ENCODE data around the gene MERTK.
"Not testable (repeated sequence)": the region's sequence is repeated elsewhere in the genome, so short reads cannot be mapped to it uniquely, and the experiment has no call there.

Gene MERTK

GRCh38 chr2:111957872-111958354 is 59.5 kb downstream of the MERTK start:
- no peak overlapping the region for H3K4me2 ChIP-seq (ENCODE audit: low read depth, low read length)
- peaks cover 20% of the 10 kb centered on the region for H3K79me2 ChIP-seq (ENCODE audit: low read length)
- H3K9ac ChIP-seq (ENCODE audit: low read length): no peak overlapping the region
- H3K4me3 ChIP-seq (ENCODE audit: low read length): no peak overlapping the region
- H3K4me1 ChIP-seq (ENCODE audit: low read length): peaks cover 14% of the 10 kb centered on the region
- H3K9me3 ChIP-seq (replicated peaks; ENCODE audit: insufficient read depth, low read length): no peaks in the 10 kb centered on the region
- no peak for DNase-seq
- no peaks in the 10 kb centered on the region for H3K36me3 ChIP-seq (replicated peaks; ENCODE audit: insufficient read depth, low read length)
- H3K27me3 ChIP-seq (replicated peaks; ENCODE audit: insufficient read depth, low read length): no peaks in the 10 kb centered on the region
- TF ChIP-seq EZH2 (optimal IDR thresholded peaks at IDR 0.05; ENCODE audit: low read depth, low read length) (no peak), EZH2phosphoT487 (IDR thresholded peaks at IDR 0.05; ENCODE audit: low read length) (no peak), CTCF (IDR thresholded peaks at IDR 0.05; ENCODE audit: low read length) (no peak)
- no peaks in the 10 kb centered on the region for H4K20me1 ChIP-seq (ENCODE audit: insufficient read depth, low read length)
- H3K27ac ChIP-seq (ENCODE audit: low read length): no peak overlapping the region
- peaks cover 11% of the 10 kb centered on the region for H3F3A ChIP-seq (ENCODE audit: insufficient read depth, low read length)
- no peak overlapping the region for H2AFZ ChIP-seq (ENCODE audit: low read length)
- H3K9me2 ChIP-seq (replicated peaks; ENCODE audit: insufficient read depth, low read length): no peaks in the 10 kb centered on the region

- no peaks in the 10 kb centered on the region for H3K27me3 ChIP-seq (replicated peaks; ENCODE audit: insufficient read depth, low read length)
- H3K9me2 ChIP-seq (replicated peaks; ENCODE audit: insufficient read depth, low read length): no peaks in the 10 kb centered on the region
- H3K4me1 ChIP-seq (ENCODE audit: low read length): peaks cover 5% of the 10 kb centered on the region
- H3K9me3 ChIP-seq (replicated peaks; ENCODE audit: insufficient read depth, low read length): no peaks in the 10 kb centered on the region
- no peaks in the 10 kb centered on the region for H3K36me3 ChIP-seq (replicated peaks; ENCODE audit: insufficient read depth, low read length)
- peaks cover 17% of the 10 kb centered on the region for H3K79me2 ChIP-seq (ENCODE audit: low read length)
- H3K27ac ChIP-seq (ENCODE audit: low read length): no peak overlapping the region
- TF ChIP-seq EZH2phosphoT487 (IDR thresholded peaks at IDR 0.05; ENCODE audit: low read length): no peak
- no peak for TF ChIP-seq EZH2 (optimal IDR thresholded peaks at IDR 0.05; ENCODE audit: low read depth, low read length)
- no peak; the same call in 1 of the 2 replicates for TF ChIP-seq CTCF (IDR thresholded peaks at IDR 0.05; ENCODE audit: low read length)
- no peak overlapping the region for H3K4me2 ChIP-seq (ENCODE audit: low read depth, low read length)
- no peak overlapping the region for H3K4me3 ChIP-seq (ENCODE audit: low read length)
- no peak for DNase-seq
- H3F3A ChIP-seq (ENCODE audit: insufficient read depth, low read length): 0 out of 2 replicates have a peak, but pooled peaks cover 1% of the 10 kb centered on the region
- H4K20me1 ChIP-seq (ENCODE audit: insufficient read depth, low read length): no peaks in the 10 kb centered on the region
- no peak overlapping the region for H3K9ac ChIP-seq (ENCODE audit: low read length)
- H2AFZ ChIP-seq (ENCODE audit: low read length): no peak overlapping the region
Measured at GRCh38 chr2:111958901-111959300, 60.5 kb downstream of the MERTK start.

- Histone ChIP-seq H3K9ac (ENCODE audit: low read length) (no peak overlapping the region), H3K9me3 (replicated peaks; ENCODE audit: insufficient read depth, low read length) (no peaks in the 10 kb centered on the region), H2AFZ (ENCODE audit: low read length) (no peak overlapping the region), H4K20me1 (ENCODE audit: insufficient read depth, low read length) (no peaks in the 10 kb centered on the region), H3K27me3 (replicated peaks; ENCODE audit: insufficient read depth, low read length) (no peaks in the 10 kb centered on the region), H3K79me2 (ENCODE audit: low read length) (peaks cover 12% of the 10 kb centered on the region), H3F3A (ENCODE audit: insufficient read depth, low read length) (no peaks in the 10 kb centered on the region), H3K9me2 (replicated peaks; ENCODE audit: insufficient read depth, low read length) (no peaks in the 10 kb centered on the region), H3K4me1 (ENCODE audit: low read length) (no peaks in the 10 kb centered on the region), H3K4me2 (ENCODE audit: low read depth, low read length) (no peak overlapping the region), H3K4me3 (ENCODE audit: low read length) (no peak overlapping the region), H3K36me3 (replicated peaks; ENCODE audit: insufficient read depth, low read length) (no peaks in the 10 kb centered on the region), H3K27ac (ENCODE audit: low read length) (no peak overlapping the region)
- TF ChIP-seq EZH2 (optimal IDR thresholded peaks at IDR 0.05; ENCODE audit: low read depth, low read length): no peak
- no peak for TF ChIP-seq EZH2phosphoT487 (IDR thresholded peaks at IDR 0.05; ENCODE audit: low read length)
- no peak for TF ChIP-seq CTCF (IDR thresholded peaks at IDR 0.05; ENCODE audit: low read length)
- no peak for DNase-seq
Measured at GRCh38 chr2:111961663-111962062, 63.3 kb downstream of the MERTK start.

- not testable (repeated sequence) for H3K4me2 ChIP-seq (ENCODE audit: low read depth, low read length); H3K27me3 ChIP-seq (replicated peaks; ENCODE audit: insufficient read depth, low read length); DNase-seq; H3K27ac ChIP-seq (ENCODE audit: low read length); H3K4me1 ChIP-seq (ENCODE audit: low read length); H4K20me1 ChIP-seq (ENCODE audit: insufficient read depth, low read length); H3K36me3 ChIP-seq (replicated peaks; ENCODE audit: insufficient read depth, low read length); H3K9me3 ChIP-seq (replicated peaks; ENCODE audit: insufficient read depth, low read length); H3K9ac ChIP-seq (ENCODE audit: low read length); H2AFZ ChIP-seq (ENCODE audit: low read length); H3K9me2 ChIP-seq (replicated peaks; ENCODE audit: insufficient read depth, low read length); H3K4me3 ChIP-seq (ENCODE audit: low read length); H3F3A ChIP-seq (ENCODE audit: insufficient read depth, low read length)
- peaks cover 12% of the 10 kb centered on the region for H3K79me2 ChIP-seq (ENCODE audit: low read length)
Measured at GRCh38 chr2:111963086-111963485, 64.7 kb downstream of the MERTK start.

- not testable (repeated sequence) for H3K9ac ChIP-seq (ENCODE audit: low read length); H3K4me1 ChIP-seq (ENCODE audit: low read length); H3F3A ChIP-seq (ENCODE audit: insufficient read depth, low read length); H3K36me3 ChIP-seq (replicated peaks; ENCODE audit: insufficient read depth, low read length); H3K9me3 ChIP-seq (replicated peaks; ENCODE audit: insufficient read depth, low read length); H3K27ac ChIP-seq (ENCODE audit: low read length); H3K4me2 ChIP-seq (ENCODE audit: low read depth, low read length); H3K9me2 ChIP-seq (replicated peaks; ENCODE audit: insufficient read depth, low read length); H4K20me1 ChIP-seq (ENCODE audit: insufficient read depth, low read length); H3K27me3 ChIP-seq (replicated peaks; ENCODE audit: insufficient read depth, low read length); DNase-seq; H3K4me3 ChIP-seq (ENCODE audit: low read length); H2AFZ ChIP-seq (ENCODE audit: low read length)
- H3K79me2 ChIP-seq (ENCODE audit: low read length): peaks cover 11% of the 10 kb centered on the region
Measured at GRCh38 chr2:111963508-111963907, 65.1 kb downstream of the MERTK start.

Measured in MM.1S (cell line).